Colonic mucosa (tissue), 4 donors: Measurements from ENCODE around the gene APRT. TPM values are rescaled to one million over a fixed set of nuclear protein-coding genes. Genes with fewer than 3 reads are reported as not detected.

Experiments
- DNase-seq: peaks from one replicate; pipeline ENCODE4 v3.0.0-alpha.2; 2020
- H3K27ac ChIP-seq: fragments of 200-600 bp; one replicate; pipeline ENCODE4 v1.8.0; 2021
- H3K27me3 ChIP-seq: fragments of 200-600 bp; one replicate; pipeline ENCODE4 v1.8.0; 2021
- H3K36me3 ChIP-seq: fragments of 200-600 bp; one replicate; pipeline ENCODE4 v1.8.0; 2021
- H3K4me1 ChIP-seq: fragments of 200-600 bp; one replicate; pipeline ENCODE4 v1.8.0; 2021; ENCODE audit warnings: mild to moderate bottlenecking
- H3K4me3 ChIP-seq: fragments of 200-600 bp; one replicate; pipeline ENCODE4 v1.8.0; 2021
- H3K9ac ChIP-seq, 2 donors: one replicate each; pipeline ENCODE4 v1.7.0; 2013; ENCODE audit warnings: control low read depth in 2 of 2, low read depth in 2 of 2, low read length in 2 of 2
- H3K9me3 ChIP-seq: fragments of 200-600 bp; one replicate; pipeline ENCODE4 v1.8.0; 2021
- intact Hi-C: fragments of 100-400 bp; cut with DNase I; formaldehyde crosslinking; loops from one replicate; pipeline ENCODE4 v1.14.1; 2022
- total RNA-seq, 2 donors: library from RNA; stranded (reverse); fragmentation: NEBNext Ultra II Directional in 1 of 2; extraction: Animal tissue kit (Norgen Biotek cat#: 25700) in 1 of 2; gene quantifications; one replicate each; pipeline ENCODE4 v1.2.1, GENCODE V29; 2021
- TF ChIP-seq, protein P1 (sequence below): fragments of 200-600 bp; IDR thresholded peaks from one replicate; pipeline ENCODE4 v1.8.0; 2022; ENCODE audit warnings: antibody characterized with exemption, mild to moderate bottlenecking
- donor health status: healthy.
- donor health status: DM: no; HTN: no; CAD: no.
- donor health status: DM: no; HTN: no; CAD: no.

Gene APRT
- total RNA-seq, 2 donors from 2014 or later, result 103 to 273 TPM

DNA sequence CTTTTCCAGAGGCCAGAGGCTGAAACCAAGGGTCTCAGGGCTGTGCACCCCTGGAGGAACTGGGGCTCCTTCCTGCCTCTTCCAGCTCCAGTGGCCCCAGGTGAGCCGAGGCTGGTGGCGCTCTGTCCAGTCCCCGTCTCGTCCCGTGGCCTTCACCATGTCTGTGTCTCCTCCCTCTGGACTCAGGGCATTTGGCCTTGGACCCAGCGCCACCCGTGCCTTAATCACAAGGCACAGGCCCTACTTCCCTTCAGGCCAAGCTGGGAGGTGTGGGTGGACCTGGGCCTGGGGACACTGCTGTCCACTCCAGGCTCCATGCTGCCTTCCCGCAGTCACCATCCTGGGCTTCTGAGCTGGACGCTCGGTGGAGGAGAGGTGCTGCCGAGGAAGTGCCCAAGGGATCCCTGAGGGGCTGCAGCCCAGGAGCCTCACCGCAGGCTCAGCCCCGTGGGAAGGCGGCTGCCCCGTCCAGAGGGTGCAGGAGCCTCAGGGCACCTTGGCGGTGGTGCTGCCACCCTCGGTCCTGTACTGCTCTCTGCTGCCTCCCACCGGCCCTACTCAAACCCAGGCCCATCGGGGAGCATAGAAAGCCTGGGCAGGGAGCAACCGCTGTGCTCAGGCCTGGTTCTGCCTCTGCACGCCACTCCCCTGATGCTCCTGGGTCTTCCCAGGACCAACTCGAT lies 9.6 kb upstream of the APRT start:
- TF ChIP-seq, protein P1, sequence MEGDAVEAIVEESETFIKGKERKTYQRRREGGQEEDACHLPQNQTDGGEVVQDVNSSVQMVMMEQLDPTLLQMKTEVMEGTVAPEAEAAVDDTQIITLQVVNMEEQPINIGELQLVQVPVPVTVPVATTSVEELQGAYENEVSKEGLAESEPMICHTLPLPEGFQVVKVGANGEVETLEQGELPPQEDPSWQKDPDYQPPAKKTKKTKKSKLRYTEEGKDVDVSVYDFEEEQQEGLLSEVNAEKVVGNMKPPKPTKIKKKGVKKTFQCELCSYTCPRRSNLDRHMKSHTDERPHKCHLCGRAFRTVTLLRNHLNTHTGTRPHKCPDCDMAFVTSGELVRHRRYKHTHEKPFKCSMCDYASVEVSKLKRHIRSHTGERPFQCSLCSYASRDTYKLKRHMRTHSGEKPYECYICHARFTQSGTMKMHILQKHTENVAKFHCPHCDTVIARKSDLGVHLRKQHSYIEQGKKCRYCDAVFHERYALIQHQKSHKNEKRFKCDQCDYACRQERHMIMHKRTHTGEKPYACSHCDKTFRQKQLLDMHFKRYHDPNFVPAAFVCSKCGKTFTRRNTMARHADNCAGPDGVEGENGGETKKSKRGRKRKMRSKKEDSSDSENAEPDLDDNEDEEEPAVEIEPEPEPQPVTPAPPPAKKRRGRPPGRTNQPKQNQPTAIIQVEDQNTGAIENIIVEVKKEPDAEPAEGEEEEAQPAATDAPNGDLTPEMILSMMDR, result no peak
- H3K36me3 ChIP-seq, result no peaks in the 10 kb centered on the region

DNA sequence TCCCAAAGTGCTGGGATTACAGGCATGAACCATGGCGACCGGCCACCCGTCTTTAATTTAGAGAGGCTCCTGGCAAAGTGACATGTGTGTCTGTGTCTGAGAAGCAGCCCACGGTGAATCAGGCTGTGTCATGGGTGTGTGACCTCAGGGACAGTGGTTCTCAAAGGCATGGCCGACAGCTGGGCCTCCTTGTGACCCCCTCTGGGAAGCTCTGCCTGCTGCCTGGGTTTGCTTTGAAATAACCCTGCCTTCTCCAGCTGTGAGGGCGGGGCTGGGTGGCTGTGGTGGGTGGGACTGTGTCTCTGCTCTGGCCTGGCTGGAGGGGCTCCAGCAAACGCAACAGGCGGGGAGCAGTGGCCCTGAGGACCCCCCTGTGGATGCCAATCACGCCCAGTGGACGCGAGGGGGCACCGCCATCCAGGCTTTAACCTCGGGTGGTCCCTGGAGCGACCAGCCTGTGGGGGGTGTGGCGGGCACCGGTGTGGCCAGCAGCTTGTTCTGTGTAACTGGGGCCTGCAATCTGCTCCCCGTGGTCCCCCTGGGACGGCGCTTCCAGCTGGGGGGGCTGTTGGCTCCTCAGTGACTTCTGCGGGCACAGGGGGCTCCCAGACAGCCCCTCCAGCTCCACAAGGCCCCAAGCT lies 8.8 kb upstream of the APRT start:
- Histone ChIP-seq H3K27me3 (no peaks in the 10 kb centered on the region), H3K4me3 (no peak overlapping the region), H3K9me3 (no peaks in the 10 kb centered on the region), H3K27ac (no peak overlapping the region), H3K4me1 (no peaks in the 10 kb centered on the region), H3K9ac (no peak overlapping the region), H3K36me3 (no peaks in the 10 kb centered on the region)
- TF ChIP-seq, protein P1, result no peak
- no peak for DNase-seq
- intact Hi-C loops, result no loop called here

More for the DNA sequence above, 9.6 kb upstream of the APRT start:
- Histone ChIP-seq H3K27me3 (no peaks in the 10 kb centered on the region), H3K9me3 (no peaks in the 10 kb centered on the region), H3K4me1 (no peaks in the 10 kb centered on the region), H3K27ac (no peak overlapping the region), H3K4me3 (no peak overlapping the region), H3K9ac (no peak overlapping the region)
- DNase-seq, result no peak
- intact Hi-C loops, result no loop called here

DNA sequence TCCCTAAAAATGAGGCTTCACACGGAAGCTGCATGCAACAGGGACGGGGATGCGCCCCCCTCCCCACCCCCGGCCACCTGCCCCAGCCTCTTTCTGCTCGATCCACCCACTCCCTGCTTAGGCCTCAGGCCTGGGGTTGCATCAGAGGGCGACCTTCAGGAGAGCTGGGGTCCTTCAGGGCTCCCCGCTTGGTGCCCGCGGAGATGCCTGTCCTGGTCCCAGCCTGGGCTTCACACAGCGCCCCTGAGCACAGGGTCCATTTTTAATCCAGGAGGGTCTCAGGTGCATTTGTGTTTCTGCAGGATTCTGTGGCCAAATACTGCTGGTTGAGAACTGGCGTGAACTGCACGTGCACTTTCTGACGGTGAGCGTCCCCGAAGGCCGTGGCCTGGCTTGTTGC lies 7.4 kb upstream of the APRT start:
- H3K27ac ChIP-seq, result no peak overlapping the region
- H3K4me1 ChIP-seq, result no peaks in the 10 kb centered on the region
- H3K9me3 ChIP-seq, result no peaks in the 10 kb centered on the region
- no peak overlapping the region for H3K9ac ChIP-seq
- H3K4me3 ChIP-seq, result no peak overlapping the region
- intact Hi-C loops, result no loop called here
- TF ChIP-seq, protein P1, result no peak
- no peak for DNase-seq
- H3K36me3 ChIP-seq, result no peaks in the 10 kb centered on the region
- H3K27me3 ChIP-seq, result no peaks in the 10 kb centered on the region

DNA sequence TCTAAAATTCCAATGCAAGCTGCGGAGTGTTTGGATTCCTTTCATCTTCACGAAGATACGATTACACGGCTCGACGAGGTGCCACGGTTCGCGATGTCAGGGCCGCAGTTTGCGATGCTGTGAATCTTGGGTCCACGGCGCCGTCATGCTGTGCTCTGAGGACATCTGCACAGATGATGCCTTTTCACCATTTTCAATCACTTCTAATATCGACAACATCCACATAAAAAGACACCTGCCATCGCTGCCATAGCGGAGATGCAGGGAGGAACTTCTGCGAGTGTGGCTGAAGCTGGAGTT lies 6.8 kb upstream of the APRT start:
- Histone ChIP-seq H3K36me3 (no peaks in the 10 kb centered on the region), H3K27me3 (no peaks in the 10 kb centered on the region), H3K9ac (no peak overlapping the region), H3K27ac (no peak overlapping the region), H3K4me3 (no peak overlapping the region), H3K4me1 (no peaks in the 10 kb centered on the region), H3K9me3 (no peaks in the 10 kb centered on the region)
- TF ChIP-seq, protein P1, result no peak
- DNase-seq, result no peak
- intact Hi-C loops, result no loop called here

DNA sequence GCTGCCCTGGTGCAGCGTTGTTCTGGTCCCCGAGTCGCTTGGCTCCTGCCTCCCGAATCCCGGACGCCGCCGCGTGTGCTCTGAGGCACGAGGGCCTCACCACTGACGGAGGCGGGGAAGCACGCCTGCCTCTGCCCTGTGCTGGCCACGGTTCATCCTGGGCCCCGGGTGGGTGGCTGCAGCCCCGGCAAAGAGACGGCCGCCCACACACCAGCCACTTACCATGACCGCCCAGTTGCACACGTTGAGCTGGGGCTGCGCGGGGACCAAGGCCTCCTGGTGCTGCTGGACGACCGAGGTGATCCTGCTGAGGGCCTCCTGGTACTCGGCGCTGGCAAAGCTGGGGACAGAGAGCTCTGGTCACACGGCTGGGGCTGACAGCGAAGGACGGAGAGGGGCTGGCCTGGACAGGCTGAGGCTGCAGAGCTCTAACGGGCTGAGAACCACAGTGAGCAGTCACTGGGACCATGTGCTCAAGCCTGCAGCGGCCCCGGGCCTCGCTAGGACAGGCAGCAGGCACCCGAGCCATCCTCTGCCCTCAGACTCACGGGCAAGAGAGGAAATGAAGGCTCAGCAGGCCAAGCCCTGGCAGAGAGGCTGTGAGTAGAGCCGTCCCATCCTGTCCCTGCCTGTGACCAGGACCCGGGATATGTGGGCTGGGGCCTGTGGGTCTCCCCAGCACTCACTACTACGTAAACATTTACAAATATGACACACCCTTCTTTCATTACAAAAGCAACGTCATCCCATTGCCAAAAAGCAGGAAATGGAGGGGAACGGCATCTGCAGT lies 6.3 kb upstream of the APRT start:
- Histone ChIP-seq H3K27me3 (no peaks in the 10 kb centered on the region), H3K4me3 (no peak overlapping the region), H3K9me3 (no peaks in the 10 kb centered on the region), H3K4me1 (no peaks in the 10 kb centered on the region), H3K27ac (no peak overlapping the region), H3K36me3 (no peaks in the 10 kb centered on the region), H3K9ac (no peak overlapping the region)
- no peak for DNase-seq
- intact Hi-C loops, result no loop called here
- TF ChIP-seq, protein P1, result no peak
